Thymus (tissue), 11 donors: ENCODE data around the gene FPR3. TPM values are rescaled to one million over a fixed set of nuclear protein-coding genes. Genes with fewer than 3 reads are reported as not detected.
"Not testable (repeated sequence)": the region's sequence is repeated elsewhere in the genome, so short reads cannot be mapped to it uniquely, and the experiment has no call there.

Experiments
- DNase-seq, 9 donors: peaks; one replicate each; pipeline ENCODE4 v3.0.0-alpha.2; 2013; ENCODE audit warnings: low spot score in 9 of 9, low read depth in 6 of 9, missing footprints in 1 of 9
- H3K27ac ChIP-seq, 2 donors: one replicate each; pipeline ENCODE4 v1.5.1; 2013; ENCODE audit warnings: control low read depth in 1 of 2, low read depth in 1 of 2, low read length in 1 of 2, mild to moderate bottlenecking in 1 of 2, moderate library complexity in 1 of 2
- H3K27me3 ChIP-seq, 2 donors: one replicate each; pipeline ENCODE4 v1.5.1; 2013; ENCODE audit warnings: low read length in 1 of 2; ENCODE audit not compliant: control insufficient read depth in 2 of 2, insufficient read depth in 1 of 2
- H3K36me3 ChIP-seq, 2 donors: one replicate each; pipeline ENCODE4 v1.5.1; 2013; ENCODE audit warnings: low read length in 1 of 2, mild to moderate bottlenecking in 1 of 2, moderate library complexity in 1 of 2; ENCODE audit not compliant: control insufficient read depth in 2 of 2, insufficient read depth in 2 of 2
- H3K4me1 ChIP-seq, 2 donors: one replicate each; pipeline ENCODE4 v1.5.1; 2013; ENCODE audit warnings: low read length in 2 of 2; ENCODE audit not compliant: control insufficient read depth in 2 of 2, insufficient read depth in 2 of 2
- H3K4me3 ChIP-seq, 2 donors: one replicate each; pipeline ENCODE4 v1.5.1; 2013; ENCODE audit warnings: low read length in 2 of 2, control low read depth in 1 of 2, mild to moderate bottlenecking in 1 of 2
- H3K9me3 ChIP-seq, 2 donors: one replicate each; pipeline ENCODE4 v1.5.1; 2013; ENCODE audit warnings: low read length in 1 of 2, mild to moderate bottlenecking in 1 of 2; ENCODE audit not compliant: control insufficient read depth in 2 of 2, insufficient read depth in 1 of 2
- WGBS: extraction: QIAGEN DNeasy Blood & Tissue Kit; methylation state at CpG from one replicate; pipeline ENCODE4 v1.1.7; 2013; 5-methylcytosine and 5-hydroxymethylcytosine counted together
- polyA plus RNA-seq: library from polyadenylated mRNA; stranded (reverse); fragments of 200-250 nt; gene quantifications from one replicate; pipeline ENCODE4 v1.2.3, GENCODE V29; 2013
- total RNA-seq: library from RNA; stranded (reverse); fragments of 120-200 nt; gene quantifications from one replicate; pipeline ENCODE4 v1.2.4, GENCODE V29; 2013
- donor health status: healthy.

The FPR3 gene
- total and polyA plus RNA-seq, 2 donors, result 7.8 to 14.1 TPM

DNA sequence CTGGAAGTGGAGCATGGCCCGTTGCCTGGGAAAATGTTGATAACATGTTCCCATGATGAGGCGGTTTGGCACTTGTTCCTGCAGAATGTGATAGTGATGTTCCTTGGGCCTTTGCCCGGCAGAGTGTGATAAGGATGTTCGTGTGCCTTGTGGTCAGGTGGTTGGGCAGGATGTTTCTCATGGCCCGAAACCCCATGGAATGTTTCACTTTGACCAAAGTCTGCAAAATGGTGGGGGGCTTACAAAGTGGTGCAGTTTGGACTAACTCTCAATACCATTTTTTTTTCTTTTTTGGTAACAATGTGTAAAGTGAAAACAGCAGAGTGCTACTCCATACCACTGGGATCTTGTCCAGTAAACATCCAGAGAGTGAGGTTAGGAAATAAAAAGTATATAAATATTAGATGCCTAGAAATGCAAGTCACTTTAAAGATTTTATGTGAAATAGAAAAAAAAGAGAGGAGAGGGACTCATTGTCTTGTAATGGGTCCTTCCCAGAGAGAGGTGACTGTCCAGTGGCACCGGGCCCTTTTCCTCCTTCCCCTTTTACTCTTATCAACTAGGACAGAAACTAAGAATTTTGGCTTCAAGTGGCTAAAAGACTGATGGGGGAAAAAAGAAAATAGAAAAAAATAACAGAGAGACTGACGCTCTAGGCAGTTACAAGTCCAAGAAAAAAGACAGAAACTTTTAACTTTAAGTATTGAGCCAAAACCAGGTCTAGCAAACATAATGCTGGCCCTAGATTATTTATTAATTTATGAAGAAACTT lies 5.7 kb downstream of the FPR3 start:
- Histone ChIP-seq H3K36me3 (no peaks in the 10 kb centered on the region), H3K27ac (no peak overlapping the region), H3K4me1 (no peaks in the 10 kb centered on the region), H3K9me3 (peaks cover 0 to 10% of the 10 kb centered on the region in 2 donors), H3K27me3 (no peaks in the 10 kb centered on the region), H3K4me3 (no peak overlapping the region)
- DNase-seq, result no peak
- WGBS, result 85% methylated on average over 7 of the region's 7 CpGs

DNA sequence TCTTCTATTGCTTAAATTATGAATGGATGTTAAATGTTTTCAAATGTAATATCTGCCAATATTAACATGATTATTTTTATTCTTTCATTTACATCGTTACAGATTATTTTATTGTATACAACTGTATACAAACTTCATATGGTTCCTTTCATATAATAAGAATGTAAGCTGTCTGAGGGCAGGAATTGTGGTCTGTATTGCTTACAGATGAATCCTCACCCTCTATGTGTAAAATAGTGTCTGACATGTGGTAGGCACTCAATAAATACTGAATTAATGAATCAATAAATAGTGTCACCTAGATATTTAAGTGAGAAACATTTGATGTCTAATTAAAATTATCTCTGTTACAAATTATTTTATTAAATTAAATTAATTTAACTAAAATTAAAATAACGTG lies 7.8 kb downstream of the FPR3 start:
- Histone ChIP-seq H3K4me3 (no peak overlapping the region), H3K27me3 (no peaks in the 10 kb centered on the region), H3K4me1 (no peaks in the 10 kb centered on the region), H3K9me3 (peaks cover 0 to 15% of the 10 kb centered on the region in 2 donors), H3K36me3 (no peaks in the 10 kb centered on the region), H3K27ac (no peak overlapping the region)
- 87% methylated on average over 2 of the region's 2 CpGs for WGBS
- no peak for DNase-seq

DNA sequence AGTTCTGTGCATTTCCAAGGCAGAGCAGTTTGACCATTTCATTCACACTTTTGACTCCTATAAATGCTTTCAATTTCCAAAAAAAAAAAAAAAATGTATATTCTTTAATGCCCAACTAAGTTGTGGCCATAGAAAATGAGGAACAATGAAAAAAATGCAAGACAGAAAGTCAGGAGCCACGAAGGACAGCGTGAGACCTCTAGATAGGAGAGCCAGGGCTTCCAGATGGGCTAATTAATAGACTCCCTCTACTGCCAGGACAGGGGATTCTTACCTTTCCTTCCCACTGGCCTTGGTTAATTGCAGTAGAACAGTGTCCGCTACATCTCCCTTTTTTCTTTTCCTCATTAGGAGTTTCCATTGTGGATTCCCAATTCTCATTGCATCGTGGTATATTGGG lies 8.6 kb downstream of the FPR3 start:
- Histone ChIP-seq H3K4me3 (no peak overlapping the region), H3K4me1 (no peaks in the 10 kb centered on the region), H3K9me3 (peaks cover 0 to 15% of the 10 kb centered on the region in 2 donors), H3K36me3 (no peaks in the 10 kb centered on the region), H3K27ac (no peak overlapping the region), H3K27me3 (no peaks in the 10 kb centered on the region)
- no peak for DNase-seq
- 74% methylated on average over 4 of the region's 4 CpGs for WGBS

DNA sequence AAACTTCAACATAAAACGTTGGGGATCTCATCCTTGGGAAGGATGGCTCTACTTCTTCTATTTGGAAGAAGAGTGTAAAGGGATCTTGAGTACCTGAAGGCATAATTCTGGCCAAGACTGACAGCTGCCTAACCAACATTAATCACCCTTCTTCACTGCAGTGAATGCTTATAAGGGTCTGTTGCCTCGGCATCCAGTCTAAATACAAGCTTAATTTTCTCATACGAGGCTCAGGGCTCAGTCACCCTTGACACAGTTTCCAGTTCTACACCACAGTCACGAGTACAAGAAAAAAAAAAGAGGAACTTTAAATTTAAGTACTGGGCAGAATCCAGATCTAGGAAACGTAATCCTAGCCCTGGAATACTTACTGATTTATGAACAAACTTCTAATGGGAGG lies 9.0 kb downstream of the FPR3 start:
- H3K4me1 ChIP-seq, result no peaks in the 10 kb centered on the region
- 8% methylated on average over 5 of the region's 5 CpGs for WGBS
- H3K36me3 ChIP-seq, result no peaks in the 10 kb centered on the region
- DNase-seq, result no peak
- H3K27ac ChIP-seq, result no peak overlapping the region
- H3K4me3 ChIP-seq, result no peak overlapping the region
- no peaks in the 10 kb centered on the region for H3K27me3 ChIP-seq
- peaks cover 0 to 15% of the 10 kb centered on the region in 2 donors for H3K9me3 ChIP-seq

DNA sequence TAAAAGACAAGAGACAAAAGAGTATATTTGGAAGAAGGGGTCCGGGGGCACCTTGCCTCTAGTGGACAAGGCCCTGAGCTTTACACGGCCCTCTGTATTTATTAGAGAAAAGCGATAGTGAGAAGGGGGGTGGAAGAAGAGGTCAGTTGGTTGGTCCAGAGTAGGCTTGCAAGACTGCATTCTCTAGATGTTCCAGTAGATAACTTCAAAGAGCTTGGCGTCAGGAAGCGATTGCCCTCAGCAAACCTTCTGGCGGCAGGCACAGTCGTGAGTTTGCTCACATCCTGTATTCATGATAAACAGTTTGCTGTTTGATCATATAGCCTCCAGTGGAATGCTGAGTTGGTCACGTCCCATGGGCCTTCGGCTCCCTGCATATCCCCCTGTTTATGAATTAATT lies 9.8 kb downstream of the FPR3 start:
- H3K27ac ChIP-seq, H3K27me3 ChIP-seq, H3K4me1 ChIP-seq, H3K36me3 ChIP-seq, H3K9me3 ChIP-seq, DNase-seq, H3K4me3 ChIP-seq: not testable (repeated sequence)
- 82% methylated on average over 9 of the region's 9 CpGs for WGBS

DNA sequence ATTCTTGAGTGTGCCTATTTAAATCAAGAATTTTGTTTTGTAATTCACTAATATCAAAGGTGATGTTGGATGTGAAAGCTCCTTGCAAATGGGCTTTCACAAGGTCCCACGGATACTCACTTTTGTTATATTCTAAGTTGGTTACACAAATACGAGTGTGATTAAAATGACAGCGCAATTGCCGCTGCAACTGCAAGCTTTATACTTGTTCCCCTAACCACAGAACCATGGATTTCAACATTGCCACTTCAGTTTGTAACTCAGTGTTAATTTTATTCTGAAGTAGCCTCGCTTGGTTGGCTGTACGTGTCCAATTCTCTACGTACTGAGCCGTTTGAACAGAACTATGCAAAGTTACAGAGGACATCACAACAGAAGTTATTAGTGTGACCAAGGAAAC lies 10.4 kb downstream of the FPR3 start:
- not testable (repeated sequence) for H3K27ac ChIP-seq, H3K27me3 ChIP-seq, DNase-seq, H3K4me1 ChIP-seq, H3K9me3 ChIP-seq, H3K36me3 ChIP-seq, H3K4me3 ChIP-seq
- 97% methylated on average over 8 of the region's 8 CpGs for WGBS

DNA sequence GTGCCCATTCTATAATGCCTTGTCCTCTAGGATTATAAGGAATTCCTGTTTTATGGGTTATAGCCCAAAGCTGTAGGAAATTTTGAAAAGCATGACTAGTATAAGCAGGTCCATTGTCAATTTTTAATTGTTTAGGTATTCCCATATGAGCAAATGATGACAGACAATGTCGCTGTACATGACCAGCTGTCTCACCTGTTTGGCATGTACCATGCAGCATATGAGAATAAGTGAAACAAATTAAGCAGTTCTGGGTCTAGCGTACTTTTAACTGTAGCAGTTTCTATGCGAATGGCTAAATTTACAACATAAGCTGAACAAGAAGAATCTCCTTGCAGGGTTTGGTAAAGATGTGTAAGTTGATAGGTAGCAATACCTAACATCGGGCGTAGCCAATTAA lies 11.6 kb downstream of the FPR3 start:
- H3K9me3 ChIP-seq, H3K27ac ChIP-seq, DNase-seq, H3K4me3 ChIP-seq, H3K27me3 ChIP-seq, H3K4me1 ChIP-seq, H3K36me3 ChIP-seq: not testable (repeated sequence)
- 89% methylated on average over 5 of the region's 5 CpGs for WGBS

DNA sequence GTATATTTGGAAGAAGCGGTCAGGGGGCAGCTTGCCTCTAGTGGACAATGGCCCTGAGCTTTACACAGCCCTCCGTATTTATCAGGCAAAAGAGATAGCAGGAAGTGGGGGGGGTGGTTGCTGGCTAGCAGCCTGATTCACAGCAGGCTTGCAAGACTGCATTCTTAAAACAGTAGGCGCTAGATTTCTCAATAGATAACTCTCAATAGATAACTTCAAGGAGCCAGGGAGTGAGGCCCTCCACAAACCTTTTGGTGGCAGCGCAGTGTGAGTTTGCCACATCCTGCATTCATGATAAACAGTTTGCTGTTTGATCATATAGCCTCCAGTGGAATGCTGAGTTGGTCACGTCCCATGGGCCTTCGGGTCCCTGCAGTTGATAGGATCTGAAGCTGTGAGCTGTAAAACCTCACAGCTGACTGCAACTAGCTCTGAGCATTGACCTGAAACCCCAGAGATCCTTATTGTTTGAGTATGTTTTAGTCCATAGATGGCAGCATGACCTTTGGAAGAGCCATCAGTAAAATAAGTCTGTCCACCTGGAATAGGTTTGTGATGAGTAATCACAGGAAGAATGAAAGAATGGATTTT lies 12.2 kb downstream of the FPR3 start:
- H3K36me3 ChIP-seq, result no peaks in the 10 kb centered on the region
- H3K4me3 ChIP-seq, result no peak overlapping the region
- no peak for DNase-seq
- H3K9me3 ChIP-seq, result peaks cover 0 to 11% of the 10 kb centered on the region in 2 donors
- 62% methylated on average over 6 of the region's 6 CpGs for WGBS
- no peak overlapping the region for H3K27ac ChIP-seq
- no peaks in the 10 kb centered on the region for H3K27me3 ChIP-seq
- H3K4me1 ChIP-seq, result no peaks in the 10 kb centered on the region

DNA sequence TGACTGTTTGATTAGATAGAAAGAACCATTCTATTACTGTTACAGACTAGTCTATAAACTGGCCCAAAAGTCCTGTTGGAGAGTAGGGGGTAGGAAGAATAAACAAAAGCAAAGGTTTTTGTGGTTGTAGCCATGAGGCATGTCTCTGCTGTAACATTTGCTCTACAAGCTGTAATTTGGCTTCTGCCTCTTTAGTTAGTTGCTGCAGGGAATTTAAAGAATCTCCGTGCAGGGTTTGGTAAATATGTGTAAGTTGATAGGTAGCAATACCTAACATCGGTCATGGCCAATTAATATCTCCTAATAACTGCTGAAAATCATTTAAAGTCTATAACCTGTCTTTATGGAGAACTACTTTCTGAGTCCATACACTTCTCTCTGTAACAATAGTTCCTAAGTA lies 13.0 kb downstream of the FPR3 start:
- Histone ChIP-seq H3K9me3 (peaks cover under 1 to 11% of the 10 kb centered on the region in 2 donors), H3K27ac (no peak overlapping the region), H3K27me3 (no peaks in the 10 kb centered on the region), H3K4me3 (no peak overlapping the region), H3K4me1 (no peaks in the 10 kb centered on the region), H3K36me3 (no peaks in the 10 kb centered on the region)
- no peak for DNase-seq
- 92% methylated on average over 2 of the region's 2 CpGs for WGBS
